Measurements from ENCODE around the gene CCL27.
A peak's percentile ranks its signal among the peaks of the same experiment; 100 is the strongest.

The CCL27 gene, protein sequence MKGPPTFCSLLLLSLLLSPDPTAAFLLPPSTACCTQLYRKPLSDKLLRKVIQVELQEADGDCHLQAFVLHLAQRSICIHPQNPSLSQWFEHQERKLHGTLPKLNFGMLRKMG

GRCh38 chr9:34662526-34663302 is at the start of gene CCL27:
TSS of gene CCL27 (minus strand) at chr9:34662657. CDS start at chr9:34662633, 24 bp downstream.
- DNase-seq: no peak

GRCh38 chr9:34712140-34712539 is 49.7 kb upstream of the CCL27 start:
- DNase-seq: no peak

- DNase-seq: no peak
Observed at GRCh38 chr9:34710023-34710422, 47.6 kb upstream of the CCL27 start, which contains the start of gene CCL21. TSS of gene CCL21 (minus strand) at chr9:34710136. CDS start at chr9:34710066, 70 bp downstream.

- DNase-seq: no peak
Observed at GRCh38 chr9:34709196-34709978, 46.9 kb upstream of the CCL27 start.

DNA sequence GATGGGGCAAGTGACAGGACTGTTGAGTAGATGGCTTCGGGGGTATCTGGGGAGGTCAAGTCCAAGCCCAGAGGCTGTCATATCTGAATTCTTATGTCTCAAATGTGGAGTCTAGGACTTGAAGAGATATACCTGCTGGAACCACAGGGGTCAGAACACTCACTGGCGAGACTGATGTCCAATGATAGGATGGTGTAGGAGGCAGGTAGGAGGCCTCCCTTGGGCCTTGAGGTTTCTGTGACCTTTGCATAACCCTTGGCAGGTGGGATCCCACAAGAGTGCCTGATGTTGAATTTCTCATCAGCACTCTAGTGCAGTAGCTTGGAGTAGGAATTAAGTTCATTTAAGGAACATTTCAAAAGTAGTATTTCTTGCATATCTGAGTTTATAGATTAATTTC is 44.7 kb upstream of the CCL27 start:
- DNase-seq: no peak

GRCh38 chr9:34701769-34702736 is 39.6 kb upstream of the CCL27 start:
- DNase-seq: peak; percentile 52

- DNase-seq: peak; percentile 17
Observed at GRCh38 chr9:34701023-34701768, 38.7 kb upstream of the CCL27 start.

DNA sequence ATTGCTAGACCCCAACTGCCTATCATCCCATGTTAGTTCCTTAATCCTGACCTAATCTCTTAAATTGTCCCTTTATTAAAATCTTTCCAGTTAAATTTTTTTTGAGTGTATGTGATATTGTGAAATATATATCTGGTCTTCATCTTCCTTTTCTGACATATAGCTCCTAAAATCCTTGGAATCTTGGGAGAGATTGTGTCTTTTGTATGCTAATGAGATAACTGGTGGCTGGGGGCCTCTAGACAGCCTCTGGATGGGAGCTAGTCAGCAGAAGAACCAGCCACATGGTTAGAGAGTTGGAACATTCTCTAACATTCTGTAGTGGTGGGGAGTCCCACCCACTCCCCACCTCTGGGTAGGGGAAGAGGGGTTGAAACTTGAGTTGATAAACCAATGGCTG is 32.4 kb upstream of the CCL27 start:
- no peak for DNase-seq

DNA sequence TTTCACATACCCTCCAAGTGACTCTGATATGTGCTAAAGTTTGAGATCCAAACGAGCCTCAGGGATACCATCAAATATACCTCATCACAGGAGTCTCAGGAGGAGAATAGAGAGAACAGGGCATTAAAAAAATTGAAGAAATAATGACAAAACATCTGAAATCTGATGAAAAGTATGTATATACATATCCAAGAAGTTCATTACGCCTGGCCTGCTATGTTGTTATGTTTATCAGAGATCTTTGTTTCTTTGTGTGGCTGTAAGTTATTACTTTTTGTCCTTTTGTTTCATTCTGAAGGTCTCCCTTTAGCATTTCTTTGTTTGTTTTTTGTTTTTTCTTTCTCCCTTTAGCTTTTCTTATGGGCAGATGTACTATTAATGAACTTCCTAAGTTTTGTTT is 31.1 kb upstream of the CCL27 start:
- no peak for DNase-seq

DNA sequence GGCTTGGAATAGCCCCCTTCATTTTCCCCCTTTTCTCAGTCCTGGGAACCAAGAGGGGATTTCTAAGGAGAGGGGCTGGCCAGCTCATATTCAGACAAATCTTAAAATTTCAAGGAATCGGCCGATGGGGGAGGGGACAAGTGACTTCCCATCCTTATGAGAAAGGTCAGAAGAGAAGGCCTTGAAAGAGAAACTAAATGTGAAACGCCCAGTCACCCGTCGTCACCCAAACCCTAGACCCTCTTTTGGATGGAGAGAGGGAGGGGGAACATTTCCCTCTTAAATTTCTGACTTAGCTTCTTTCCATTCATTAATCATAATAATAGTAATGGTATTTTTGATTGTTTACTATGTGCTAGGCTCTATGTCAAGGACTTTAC is 29.5 kb upstream of the CCL27 start:
- DNase-seq: no peak

DNA sequence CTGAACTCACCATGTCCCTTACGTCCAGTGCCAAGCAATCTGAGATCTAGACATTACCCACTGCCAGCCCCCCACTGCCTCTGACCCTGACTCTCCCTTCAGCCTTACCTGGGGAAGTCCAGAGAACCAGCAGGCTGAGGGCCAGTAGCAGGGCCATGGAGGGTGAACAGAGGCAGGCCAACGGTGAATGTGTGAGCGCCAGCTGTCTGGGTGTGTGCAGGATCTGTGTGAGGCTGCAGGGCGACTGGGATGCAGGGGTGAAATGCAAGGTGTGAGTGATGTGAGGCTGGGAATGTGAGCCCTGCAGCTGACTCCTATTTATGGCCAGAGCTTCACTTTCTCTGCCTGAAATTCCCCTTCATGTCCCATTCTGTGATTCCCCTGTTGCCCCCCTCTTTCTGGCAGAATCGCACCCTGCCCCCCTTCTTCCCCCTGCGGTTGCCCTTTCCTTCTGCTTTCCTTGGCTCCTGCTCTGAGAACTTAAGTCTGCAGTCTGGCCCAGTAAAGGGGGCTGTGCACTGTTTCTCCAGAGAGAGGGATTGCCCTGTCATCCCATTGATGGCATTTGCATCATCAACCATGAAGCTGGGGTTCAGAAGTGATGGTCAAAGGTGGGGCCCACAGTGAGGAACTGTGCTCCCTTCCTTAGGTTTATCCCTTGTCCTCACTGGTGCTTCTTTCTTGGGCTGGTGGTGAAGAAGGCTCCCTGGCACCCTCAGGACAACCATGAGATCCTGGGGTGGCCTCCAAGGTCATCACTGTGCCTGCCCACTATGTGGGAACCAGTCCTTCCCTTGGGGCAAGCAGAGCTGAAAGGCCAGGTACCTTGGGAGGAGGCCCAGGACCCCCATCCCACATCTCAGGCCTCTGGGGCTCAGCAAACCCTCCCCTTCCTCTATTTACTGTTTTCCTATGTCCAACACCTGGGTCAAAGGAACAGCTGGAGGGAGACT is 28.8 kb upstream of the CCL27 start, which contains the start of gene CCL19:
CCL19 (minus strand) TSS at position 294 of the 953 bp plus-strand sequence; CDS start at position 157, 137 bp downstream.
- no peak for DNase-seq

GRCh38 chr9:34689512-34689911 is 27.1 kb upstream of the CCL27 start:
- DNase-seq: no peak

DNA sequence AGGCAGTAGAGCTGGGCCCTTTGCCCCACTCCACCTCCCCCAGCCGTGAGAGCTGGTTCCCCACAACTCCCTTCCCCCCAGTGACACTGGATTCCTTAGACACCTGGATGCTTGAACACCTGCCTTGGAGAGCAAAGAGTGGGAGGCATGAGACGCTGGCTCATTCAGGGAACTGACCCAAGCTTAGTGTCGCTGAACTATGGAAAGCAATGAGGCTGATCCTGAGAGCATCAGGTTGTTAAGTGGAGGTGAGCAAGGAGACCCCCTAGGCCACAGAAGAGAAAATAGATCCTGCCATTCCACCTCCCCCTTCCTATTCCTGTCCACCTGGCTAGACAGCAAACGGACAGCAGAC is 26.6 kb upstream of the CCL27 start:
- peak; percentile 31 for DNase-seq

- DNase-seq: no peak
Observed at GRCh38 chr9:34688329-34689115, 26.1 kb upstream of the CCL27 start.

DNA sequence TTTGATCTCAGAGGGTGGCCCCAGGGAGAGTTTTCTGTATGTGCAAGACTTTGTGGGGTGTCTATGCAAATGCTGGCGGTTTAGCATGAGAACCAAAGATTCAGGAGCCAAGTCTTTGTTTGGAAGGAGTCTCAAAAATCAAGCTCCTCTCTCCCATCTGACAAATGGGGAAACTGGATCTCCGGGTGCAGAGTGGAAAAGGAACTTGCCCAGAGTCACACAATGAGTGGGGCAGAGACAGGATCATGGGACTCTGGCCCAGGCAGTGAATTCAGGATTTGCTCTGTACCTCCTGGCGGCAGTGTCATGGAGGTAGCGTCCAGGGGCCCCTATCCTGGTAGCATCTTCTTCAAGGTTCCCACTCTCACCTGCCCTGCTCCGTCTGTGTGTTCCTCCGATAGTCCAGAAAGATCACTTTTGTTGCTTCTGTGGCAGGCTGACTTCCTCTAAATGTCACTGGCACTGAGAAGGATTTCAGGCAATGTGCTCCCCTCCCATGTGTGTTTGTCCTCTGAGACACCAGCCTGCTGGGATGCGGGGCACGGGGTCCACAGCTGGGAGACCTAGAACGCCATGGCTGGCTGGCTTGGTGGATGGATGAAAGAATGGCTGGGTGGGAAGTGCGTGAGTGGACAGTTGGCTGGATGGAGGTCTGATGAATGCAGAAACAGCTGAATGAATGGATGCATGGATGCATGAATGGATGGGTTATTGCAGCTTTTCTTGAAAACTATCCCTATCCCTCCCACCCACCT is 25.0 kb upstream of the CCL27 start:
- no peak for DNase-seq

DNA sequence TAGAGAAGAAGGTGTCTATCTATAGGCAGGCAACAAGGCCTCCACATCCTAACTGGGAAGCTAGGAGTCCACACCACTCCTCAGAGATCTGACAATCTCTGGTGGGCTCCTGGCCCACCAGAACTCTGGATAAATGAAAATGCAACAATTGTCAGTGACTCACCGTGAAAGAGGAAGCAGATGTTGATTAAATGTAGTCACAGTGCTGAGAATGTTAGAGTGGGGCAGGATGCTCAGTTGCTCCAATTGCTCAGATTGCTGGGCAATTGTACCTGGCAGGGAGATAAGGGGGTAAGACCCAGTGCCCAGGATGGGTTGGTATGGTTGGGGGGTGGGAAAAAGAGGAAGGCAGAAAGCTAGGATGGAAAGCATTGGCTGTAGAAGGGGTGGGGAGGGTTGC is 24.3 kb upstream of the CCL27 start:
- no peak for DNase-seq

GRCh38 chr9:34686231-34686630 is 23.8 kb upstream of the CCL27 start:
- DNase-seq: no peak

DNA sequence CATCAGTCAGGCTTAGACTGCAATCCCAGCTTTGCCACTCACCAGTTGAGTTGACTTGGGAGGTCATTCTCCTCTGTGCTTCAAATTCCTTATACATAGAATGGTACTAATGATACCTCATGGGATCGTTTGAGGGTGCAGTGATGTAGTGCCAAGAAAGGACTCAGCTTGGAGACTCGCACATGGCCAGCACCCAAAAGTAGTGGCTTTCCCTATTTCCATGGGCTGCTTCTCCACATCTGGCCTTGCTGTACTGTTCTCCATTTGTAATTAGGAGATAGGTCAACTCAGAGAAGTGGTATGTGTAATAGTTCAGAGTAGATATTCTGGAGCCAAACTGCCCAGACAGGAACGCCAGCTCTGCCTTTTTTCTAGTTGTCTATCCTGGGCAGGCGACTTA is 23.1 kb upstream of the CCL27 start:
- DNase-seq: no peak

GRCh38 chr9:34684816-34685215 is 22.4 kb upstream of the CCL27 start:
- no peak for DNase-seq
